Mucosa of descending colon (tissue), 3 donors: ENCODE measurements around the gene GPATCH1. TPM values are rescaled to one million over a fixed set of nuclear protein-coding genes. Genes with fewer than 3 reads are reported as not detected.
A peak's percentile ranks its signal among the peaks of the same experiment; 100 is the strongest.
"Not testable (repeated sequence)": the region's sequence is repeated elsewhere in the genome, so short reads cannot be mapped to it uniquely, and the experiment has no call there.

Source experiments
- ATAC-seq: fragments of 200-7000 bp; cut with Tn5 transposase; one replicate; pipeline ENCODE4 v1.9.1; 2020; ENCODE audit warnings: mild to moderate bottlenecking, moderate library complexity
- DNase-seq, 3 donors: peaks; one replicate each; pipeline ENCODE4 v3.0.0-alpha.2; 2020
- H3K36me3 ChIP-seq: fragments of 200-600 bp; one replicate; pipeline ENCODE4 v1.8.0; 2021; ENCODE audit warnings: low read depth, mild to moderate bottlenecking
- H3K4me1 ChIP-seq: fragments of 200-600 bp; one replicate; pipeline ENCODE4 v1.8.0; 2021; ENCODE audit warnings: low read depth, mild to moderate bottlenecking
- H3K4me3 ChIP-seq: fragments of 200-600 bp; one replicate; pipeline ENCODE4 v1.8.0; 2021; ENCODE audit warnings: mild to moderate bottlenecking
- H3K9me3 ChIP-seq: fragments of 200-600 bp; one replicate; pipeline ENCODE4 v1.8.0; 2021; ENCODE audit warnings: mild to moderate bottlenecking
- intact Hi-C, 2 donors: fragments of 100-400 bp; cut with DNase I in 1 of 2; cut with micrococcal nuclease in 1 of 2; formaldehyde crosslinking; loops; one replicate each; pipeline versions ENCODE4 v1.11.0 to v1.11.1; 2022; cut with DNase I, micrococcal nuclease
- total RNA-seq, 3 donors: library from RNA; stranded (reverse); fragmentation: NEBNext Ultra II Directional in 2 of 3; extraction: Animal tissue kit (Norgen Biotek cat#: 25700) in 2 of 3; gene quantifications; one replicate each; pipeline versions ENCODE4 v1.2.1 to v1.2.4, GENCODE V29; 2021 to 2023
- TF ChIP-seq, protein P1 (sequence below): fragments of 200-600 bp; IDR thresholded peaks from one replicate; pipeline ENCODE4 v1.8.0; 2022; ENCODE audit warnings: antibody characterized with exemption, mild to moderate bottlenecking
- donor health status: DM: no; HTN: no; CAD: no; lungs with moderate emphysema.
- donor health status: DM: no; HTN: no; CAD: no.
- donor health status: DM: no; HTN: yes; CAD: no.

GPATCH1 gene
- total RNA-seq, 3 donors from 2014 or later, result 11.9 to 12.4 (median 11.9) TPM

DNA sequence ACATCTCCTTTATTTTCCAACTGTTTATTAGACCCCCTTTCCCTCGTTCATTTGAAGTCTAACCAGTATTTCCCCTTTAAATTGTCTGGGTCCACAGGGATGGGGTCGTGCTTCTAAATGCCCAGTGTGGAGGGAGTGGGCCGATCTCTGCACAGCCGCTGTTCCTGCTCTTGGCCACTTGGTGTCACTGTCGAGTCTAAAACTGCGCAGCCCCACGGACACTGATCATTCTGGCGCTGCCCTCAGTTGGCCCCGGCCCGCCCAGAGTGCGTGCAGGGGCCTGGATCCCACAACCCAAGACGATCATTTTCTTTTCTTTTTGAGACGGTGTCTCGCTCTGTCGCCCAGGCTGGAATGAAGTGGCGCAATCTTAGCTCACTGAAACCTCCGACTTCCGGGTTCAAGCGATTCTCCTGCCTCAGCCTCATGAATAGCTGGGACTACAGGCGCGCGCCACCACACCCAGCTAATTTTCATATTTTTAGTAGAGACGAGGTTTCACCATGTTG lies 63.0 kb downstream of the GPATCH1 start:
- H3K4me1 ChIP-seq, result peaks cover 2% of the 10 kb centered on the region
- H3K9me3 ChIP-seq, result no peaks in the 10 kb centered on the region
- no peak overlapping the region for H3K4me3 ChIP-seq
- no peaks in the 10 kb centered on the region for H3K36me3 ChIP-seq
- ATAC-seq, result peak; percentile 98
- TF ChIP-seq, protein P1, sequence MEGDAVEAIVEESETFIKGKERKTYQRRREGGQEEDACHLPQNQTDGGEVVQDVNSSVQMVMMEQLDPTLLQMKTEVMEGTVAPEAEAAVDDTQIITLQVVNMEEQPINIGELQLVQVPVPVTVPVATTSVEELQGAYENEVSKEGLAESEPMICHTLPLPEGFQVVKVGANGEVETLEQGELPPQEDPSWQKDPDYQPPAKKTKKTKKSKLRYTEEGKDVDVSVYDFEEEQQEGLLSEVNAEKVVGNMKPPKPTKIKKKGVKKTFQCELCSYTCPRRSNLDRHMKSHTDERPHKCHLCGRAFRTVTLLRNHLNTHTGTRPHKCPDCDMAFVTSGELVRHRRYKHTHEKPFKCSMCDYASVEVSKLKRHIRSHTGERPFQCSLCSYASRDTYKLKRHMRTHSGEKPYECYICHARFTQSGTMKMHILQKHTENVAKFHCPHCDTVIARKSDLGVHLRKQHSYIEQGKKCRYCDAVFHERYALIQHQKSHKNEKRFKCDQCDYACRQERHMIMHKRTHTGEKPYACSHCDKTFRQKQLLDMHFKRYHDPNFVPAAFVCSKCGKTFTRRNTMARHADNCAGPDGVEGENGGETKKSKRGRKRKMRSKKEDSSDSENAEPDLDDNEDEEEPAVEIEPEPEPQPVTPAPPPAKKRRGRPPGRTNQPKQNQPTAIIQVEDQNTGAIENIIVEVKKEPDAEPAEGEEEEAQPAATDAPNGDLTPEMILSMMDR, result peak; percentile 91
- peak; percentile 61 to 75 (median 71) for DNase-seq
- intact Hi-C loops, result loop anchor here (5.0 kb wide), 1 partner anchor 38 kb away; no protein-coding TSS in a partner anchor

DNA sequence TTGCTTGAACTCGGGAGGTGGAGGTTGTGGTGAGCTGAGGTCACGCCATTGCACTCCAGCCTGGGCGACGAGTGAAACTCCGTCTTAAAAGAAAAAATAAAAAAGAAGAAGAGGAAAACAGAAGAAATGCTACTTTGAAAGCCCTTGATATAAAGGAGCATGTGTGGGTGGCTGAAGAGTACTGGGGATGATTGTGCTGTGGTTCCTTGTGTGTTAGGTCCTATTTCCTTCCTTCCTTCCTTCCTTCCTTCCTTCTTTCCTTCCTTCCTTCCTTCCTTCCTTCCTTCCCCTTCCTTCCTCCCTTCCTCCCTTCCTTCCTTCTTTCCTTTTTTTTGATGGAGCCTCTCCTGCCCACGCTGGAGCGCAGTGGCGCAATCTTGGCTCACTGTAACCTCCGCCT lies 65.2 kb downstream of the GPATCH1 start:
- TF ChIP-seq, protein P1, result no peak
- H3K4me3 ChIP-seq, result no peak overlapping the region
- H3K36me3 ChIP-seq, result no peaks in the 10 kb centered on the region
- intact Hi-C loops, result no loop called here
- no peak for DNase-seq
- no peaks in the 10 kb centered on the region for H3K9me3 ChIP-seq
- ATAC-seq, result no peak
- peaks cover 2% of the 10 kb centered on the region for H3K4me1 ChIP-seq

DNA sequence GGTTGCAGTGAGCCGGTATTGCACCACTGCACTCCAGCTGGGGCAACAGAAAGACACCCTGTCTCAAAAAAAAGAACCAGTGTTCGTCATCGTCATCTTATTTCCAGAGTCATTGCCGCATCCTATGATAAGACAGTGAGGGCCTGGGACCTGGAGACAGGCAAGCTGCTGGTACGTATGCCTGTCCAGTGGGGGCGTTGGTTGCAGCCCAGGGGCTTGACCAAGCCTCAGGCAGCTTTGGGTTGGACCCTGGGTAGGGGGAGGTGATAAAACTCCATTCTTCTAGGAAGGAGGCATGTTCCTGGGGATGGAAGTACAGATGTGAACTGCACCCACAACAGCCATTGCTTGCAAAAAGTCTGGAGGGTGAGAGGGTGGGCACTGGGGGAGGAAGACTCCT lies 66.6 kb downstream of the GPATCH1 start:
- TF ChIP-seq, protein P1, result no peak
- ATAC-seq, result no peak
- H3K36me3 ChIP-seq, result no peaks in the 10 kb centered on the region
- H3K4me1 ChIP-seq, result peaks cover 2% of the 10 kb centered on the region
- no peaks in the 10 kb centered on the region for H3K9me3 ChIP-seq
- no peak overlapping the region for H3K4me3 ChIP-seq
- intact Hi-C loops, result no loop called here
- DNase-seq, result no peak

DNA sequence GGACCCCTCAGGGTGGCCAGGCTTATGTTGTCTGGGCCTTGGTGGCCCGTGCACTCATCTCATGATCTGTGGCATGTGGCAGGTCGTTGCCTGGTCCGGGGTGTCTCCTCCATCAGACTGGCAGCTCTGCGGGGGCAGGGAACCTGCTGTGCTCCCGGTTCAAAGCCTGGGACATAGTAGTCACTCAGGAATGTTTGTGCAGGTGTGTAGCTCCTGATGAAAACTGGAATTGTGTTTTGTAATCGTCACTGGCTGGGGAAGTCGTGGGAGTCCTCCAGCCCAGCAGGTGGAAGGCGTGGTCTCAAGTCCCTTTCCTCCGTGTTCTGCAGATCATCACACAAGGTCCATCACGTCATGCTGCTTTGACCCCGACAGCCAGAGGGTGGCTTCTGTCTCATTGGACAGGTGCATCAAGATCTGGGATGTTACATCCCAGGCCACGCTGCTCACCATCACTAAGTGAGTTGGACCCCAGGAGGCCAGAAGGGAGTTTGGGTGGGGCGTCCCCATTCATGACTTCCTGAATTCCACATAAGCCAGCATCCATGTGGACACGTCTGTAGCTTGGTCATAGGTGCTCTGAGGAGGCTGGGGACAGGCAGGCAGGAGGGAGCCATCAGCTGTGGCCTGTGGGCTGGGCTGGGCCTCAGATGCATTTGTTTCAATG lies 70.0 kb downstream of the GPATCH1 start:
- no peak for DNase-seq
- Histone ChIP-seq H3K4me1 (no peaks in the 10 kb centered on the region), H3K9me3 (no peaks in the 10 kb centered on the region), H3K36me3 (no peaks in the 10 kb centered on the region), H3K4me3 (no peak overlapping the region)
- ATAC-seq, result no peak
- intact Hi-C loops, result no loop called here
- TF ChIP-seq, protein P1, result no peak

DNA sequence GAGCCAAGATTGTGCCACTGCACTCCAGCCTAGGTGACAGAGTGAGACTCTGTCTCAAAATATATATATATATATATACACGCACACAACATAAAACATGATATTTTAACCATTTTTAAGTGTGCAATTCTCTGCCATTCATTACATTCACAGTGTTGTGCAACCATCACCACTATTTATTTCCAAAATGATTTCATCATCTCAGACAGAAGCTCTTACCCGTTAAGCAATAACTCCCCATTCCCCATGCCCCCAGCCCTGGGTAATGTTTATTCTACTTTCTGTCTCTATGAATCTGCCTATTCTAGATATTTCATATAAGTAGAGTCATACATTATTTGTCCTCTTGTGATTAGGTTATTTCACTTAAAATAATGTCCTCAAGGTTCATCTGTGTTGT lies 71.2 kb downstream of the GPATCH1 start:
- no peaks in the 10 kb centered on the region for H3K9me3 ChIP-seq
- TF ChIP-seq, protein P1, result no peak
- DNase-seq, result no peak
- intact Hi-C loops, result no loop called here
- no peaks in the 10 kb centered on the region for H3K4me1 ChIP-seq
- no peak for ATAC-seq
- no peak overlapping the region for H3K4me3 ChIP-seq
- H3K36me3 ChIP-seq, result no peaks in the 10 kb centered on the region

DNA sequence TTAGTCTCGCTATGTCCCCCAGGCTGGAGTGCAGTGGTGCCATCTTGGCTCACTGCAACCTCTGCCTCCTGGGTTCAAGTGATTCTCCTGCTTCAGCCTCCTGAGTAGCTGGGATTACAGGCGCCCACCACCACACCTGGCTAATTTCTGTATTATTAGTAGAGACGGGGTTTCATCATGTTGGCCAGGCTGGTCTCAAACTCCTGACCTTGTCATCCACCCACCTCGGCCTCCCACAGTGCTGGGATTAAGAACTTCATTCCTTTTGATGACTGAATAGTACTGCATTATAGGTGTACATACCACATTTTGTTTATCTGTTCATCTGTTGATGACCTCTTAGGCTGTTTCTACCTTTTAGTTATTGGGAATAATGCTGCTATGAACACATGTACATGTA lies 71.6 kb downstream of the GPATCH1 start:
- ATAC-seq, H3K4me1 ChIP-seq, H3K9me3 ChIP-seq, intact Hi-C loops, H3K4me3 ChIP-seq, DNase-seq, H3K36me3 ChIP-seq: not testable (repeated sequence)

DNA sequence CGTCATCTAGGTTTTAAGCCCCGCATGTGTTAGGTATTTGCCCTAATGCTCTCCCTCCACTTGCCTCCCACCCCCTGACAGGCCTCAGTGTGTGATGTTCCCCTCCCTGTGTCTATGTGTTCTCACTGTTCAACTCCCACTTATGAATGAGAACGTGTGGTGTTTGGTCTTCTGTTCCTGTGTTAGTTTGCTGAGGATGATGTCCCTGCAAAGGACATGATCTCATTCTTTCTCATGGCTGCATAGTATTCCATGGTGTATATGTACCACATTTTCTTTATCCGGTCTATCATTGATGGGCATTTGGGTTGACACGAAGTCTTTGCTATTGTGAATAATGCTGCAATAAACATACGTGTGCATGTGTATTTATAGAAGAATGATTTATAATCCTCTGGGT lies 73.3 kb downstream of the GPATCH1 start:
- intact Hi-C loops, H3K9me3 ChIP-seq, DNase-seq, H3K36me3 ChIP-seq, H3K4me1 ChIP-seq, ATAC-seq, H3K4me3 ChIP-seq: not testable (repeated sequence)
